SU-DHL-6 (cell line): ENCODE measurements around the gene GPC1.

ENCODE experiments used
- CTCF ChIP-seq: fragments of 200-600 bp; sonication (generic); IDR thresholded peaks from one replicate; pipeline ENCODE4 v1.5.1; 2017; ENCODE audit warnings: antibody characterized with exemption, mild to moderate bottlenecking, low read length, moderate library complexity; ENCODE audit not compliant: insufficient read depth, poor library complexity, severe bottlenecking
- EZH2phosphoT487 ChIP-seq: fragments of 200-600 bp; sonication (generic), shearing (Covaris generic); conservative IDR thresholded peaks from 2 replicates; pipeline ENCODE4 v1.6.1; 2018; ENCODE audit warnings: mild to moderate bottlenecking, antibody characterized with exemption, low read length, moderate library complexity, mixed read lengths

GRCh38 chr2:240429872-240430491, 5.5 kb upstream of the GPC1 start:
- TF ChIP-seq CTCF (no peak), EZH2phosphoT487 (no peak)
